HG03342 (cell line): ENCODE results near the gene MAML2.

Experiments used
- ATAC-seq: cut with Tn5 transposase; IDR thresholded peaks from one replicate; pipeline ENCODE4 v1.9.1; 2021; ENCODE audit warnings: mild to moderate bottlenecking, moderate library complexity; ENCODE audit not compliant: unreplicated experiment

MAML2 gene

DNA sequence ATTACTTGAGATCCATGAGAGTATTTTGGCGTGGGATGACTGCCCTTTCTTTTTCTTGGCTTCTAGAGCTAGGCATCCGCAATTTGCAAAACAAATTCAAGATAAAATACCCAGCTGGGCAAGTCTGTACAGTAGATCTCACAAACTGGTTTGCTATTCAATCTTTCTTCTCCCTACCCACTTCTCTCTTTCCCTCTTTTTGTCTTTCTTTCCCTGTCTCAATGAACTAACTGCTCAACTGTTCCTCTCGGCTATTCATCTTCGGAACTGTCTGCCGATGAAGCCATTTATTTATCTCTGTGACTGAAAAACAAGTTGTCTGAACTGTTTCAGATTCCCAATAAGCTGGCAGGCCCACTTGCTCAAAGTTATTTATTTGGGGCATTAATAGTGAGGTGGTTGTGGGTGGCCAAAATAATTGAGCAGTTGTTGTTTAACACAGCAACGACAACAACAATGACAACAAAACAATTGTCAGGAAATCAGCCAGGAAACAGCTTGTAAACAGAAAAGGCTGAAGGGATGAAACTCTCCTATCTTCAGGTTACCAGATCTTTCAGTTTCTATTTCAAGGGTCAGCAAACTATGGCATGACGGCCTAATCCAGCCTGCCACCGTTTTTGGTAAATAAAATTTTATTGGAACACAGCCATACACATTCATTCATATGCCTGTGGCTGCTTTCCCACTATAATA, 343.1 kb downstream of the MAML2 start:
- no peak for ATAC-seq

DNA sequence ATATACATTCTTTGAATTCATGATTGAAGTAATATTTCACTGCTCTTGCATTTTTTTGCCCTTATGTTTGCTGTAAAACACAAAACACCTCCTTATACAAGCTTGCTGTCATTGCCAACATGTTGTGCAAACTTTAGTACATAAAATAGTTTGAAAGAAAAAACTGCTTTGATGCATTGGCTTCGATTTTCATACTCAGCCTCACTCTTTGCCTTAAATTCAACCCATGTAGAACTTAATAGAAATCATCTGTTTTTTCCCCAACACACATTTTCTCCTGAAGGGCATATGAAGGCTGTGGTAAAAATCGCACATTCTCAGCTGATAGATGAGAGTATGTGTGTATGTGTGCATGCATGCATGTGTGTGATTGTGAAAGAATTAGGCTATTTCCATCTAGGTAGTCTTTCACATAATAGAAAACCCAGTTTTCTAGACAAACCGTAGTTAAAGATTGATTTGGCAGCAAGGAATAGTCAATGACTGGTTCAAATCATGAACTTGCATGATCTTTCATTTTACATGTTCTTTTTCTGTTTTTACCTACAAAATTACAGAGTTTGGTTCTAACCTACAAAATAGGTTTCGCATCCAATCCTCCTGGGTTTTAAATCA, 346.3 kb downstream of the MAML2 start:
- no peak for ATAC-seq

GRCh38 chr11:95994329-95994728, 348.7 kb downstream of the MAML2 start:
- no peak for ATAC-seq

GRCh38 chr11:95993438-95994298, 349.3 kb downstream of the MAML2 start:
- ATAC-seq, result no peak

DNA sequence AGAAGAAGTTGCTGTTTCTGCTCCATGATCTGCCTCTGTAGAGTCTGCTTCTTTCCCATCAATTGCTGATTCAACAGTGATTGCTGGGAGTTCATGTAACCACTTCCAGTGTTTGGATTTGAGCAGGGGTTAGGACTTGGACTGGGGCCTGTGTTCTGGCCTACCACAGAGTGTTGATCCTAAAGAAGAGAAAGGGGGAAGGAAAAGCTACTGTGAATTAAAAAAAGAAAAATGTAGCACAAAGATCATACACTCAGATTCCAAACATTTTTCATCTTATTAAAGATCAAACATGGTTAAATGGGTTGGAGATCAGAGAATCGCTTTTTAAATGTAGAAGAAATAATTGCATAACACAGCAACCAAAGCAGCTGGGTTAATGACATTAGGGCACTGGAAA, 351.4 kb downstream of the MAML2 start:
- no peak for ATAC-seq

GRCh38 chr11:95991101-95991500, 351.9 kb downstream of the MAML2 start:
- no peak for ATAC-seq

- ATAC-seq, result no peak
Measured at GRCh38 chr11:95989780-95990179, 353.2 kb downstream of the MAML2 start.

GRCh38 chr11:95989076-95989605, 353.9 kb downstream of the MAML2 start:
- ATAC-seq, result no peak

- no peak for ATAC-seq
Measured at GRCh38 chr11:95985174-95985808, 357.7 kb downstream of the MAML2 start.

- no peak for ATAC-seq
Measured at GRCh38 chr11:95984072-95984471, 358.9 kb downstream of the MAML2 start.

DNA sequence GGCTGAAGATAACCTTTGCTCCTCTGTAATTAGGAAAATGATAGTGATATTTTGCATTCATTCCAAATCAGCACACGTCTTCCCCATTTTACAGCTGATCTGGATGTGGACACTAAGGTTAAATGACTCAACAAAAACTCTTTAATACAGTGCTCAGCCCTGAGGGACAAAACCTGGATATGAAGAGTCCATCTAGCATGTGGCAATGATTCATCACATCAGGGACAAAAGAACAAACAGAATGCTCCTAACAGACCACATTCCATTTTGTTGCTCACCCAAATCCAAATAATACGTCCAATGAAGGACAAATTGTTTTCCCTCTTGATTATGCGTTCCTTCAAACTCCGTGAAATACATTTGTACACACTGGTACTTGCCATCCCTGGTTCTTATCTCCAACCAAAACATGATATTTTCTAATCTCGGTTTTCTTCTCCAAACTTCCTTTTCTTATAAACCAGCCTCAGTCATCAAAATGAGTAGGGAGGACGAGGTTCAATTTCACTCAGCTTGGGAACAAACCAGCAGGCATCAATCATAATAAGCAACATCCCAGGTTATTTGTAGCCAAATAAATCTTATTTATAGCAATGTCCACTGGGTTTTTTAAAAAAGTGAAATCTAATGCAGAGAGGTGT, 365.3 kb downstream of the MAML2 start:
- no peak for ATAC-seq

- no peak for ATAC-seq
Measured at GRCh38 chr11:95976550-95976949, 366.4 kb downstream of the MAML2 start.

DNA sequence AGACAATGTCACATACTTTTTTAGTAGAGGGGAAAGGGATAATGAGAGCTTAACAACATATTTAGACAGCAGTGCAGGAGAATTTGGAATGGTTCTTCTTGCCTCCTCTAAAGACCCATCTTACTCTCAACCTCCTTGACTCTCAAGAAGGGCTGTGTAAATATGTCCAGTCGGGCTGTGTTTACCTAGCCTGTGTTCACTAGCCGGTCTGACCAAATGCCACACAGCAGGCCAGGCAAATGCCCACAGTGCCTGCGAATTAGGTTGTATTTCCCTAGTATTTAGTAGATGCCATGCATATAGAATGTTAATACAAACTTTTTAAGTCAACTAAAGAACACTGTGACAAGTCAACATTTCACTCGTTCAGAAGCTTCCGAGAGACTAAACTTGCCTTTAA, 367.7 kb downstream of the MAML2 start:
- ATAC-seq, result no peak

DNA sequence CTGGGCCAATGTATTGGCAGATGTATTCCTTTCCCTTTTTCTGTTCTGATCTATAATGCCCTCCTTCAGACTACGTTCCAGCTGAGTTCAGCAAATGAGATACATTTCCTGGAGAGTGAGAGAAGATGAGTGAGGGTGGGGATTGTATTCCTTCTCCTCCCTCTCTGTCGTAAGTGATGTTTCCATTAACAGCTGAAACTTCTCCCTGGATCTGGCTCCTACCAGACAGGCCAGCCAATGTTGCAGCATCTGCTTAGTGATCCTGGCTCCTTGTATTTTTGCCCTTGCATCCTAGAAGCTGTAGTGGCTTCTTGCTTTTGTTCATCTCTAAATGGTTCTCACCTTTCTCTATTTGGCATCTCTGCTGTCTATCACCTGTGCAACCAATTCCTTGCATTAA, 370.9 kb downstream of the MAML2 start:
- ATAC-seq, result no peak

DNA sequence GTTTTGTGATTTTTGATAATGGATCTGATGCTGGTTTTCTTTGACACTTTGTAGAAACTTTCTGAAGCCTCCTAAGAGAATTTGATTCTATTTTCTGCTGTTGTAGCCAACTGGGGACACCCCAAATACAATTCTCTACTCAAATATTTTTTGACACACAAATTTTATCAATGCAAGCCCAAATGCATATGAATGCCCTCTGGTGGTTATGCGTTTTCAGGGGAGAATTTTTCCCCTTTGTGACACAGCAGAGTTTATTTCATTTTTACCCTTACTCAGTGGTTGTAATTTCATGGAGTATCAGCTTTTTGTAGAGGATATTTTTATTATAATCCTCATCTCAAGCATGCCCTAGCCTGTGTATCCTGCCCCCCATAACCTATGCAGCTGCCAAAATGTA, 374.4 kb downstream of the MAML2 start:
- ATAC-seq, result no peak

- ATAC-seq, result no peak
Measured at GRCh38 chr11:95964281-95964680, 378.7 kb downstream of the MAML2 start.

GRCh38 chr11:95961758-95962157, 381.2 kb downstream of the MAML2 start:
- no peak for ATAC-seq

DNA sequence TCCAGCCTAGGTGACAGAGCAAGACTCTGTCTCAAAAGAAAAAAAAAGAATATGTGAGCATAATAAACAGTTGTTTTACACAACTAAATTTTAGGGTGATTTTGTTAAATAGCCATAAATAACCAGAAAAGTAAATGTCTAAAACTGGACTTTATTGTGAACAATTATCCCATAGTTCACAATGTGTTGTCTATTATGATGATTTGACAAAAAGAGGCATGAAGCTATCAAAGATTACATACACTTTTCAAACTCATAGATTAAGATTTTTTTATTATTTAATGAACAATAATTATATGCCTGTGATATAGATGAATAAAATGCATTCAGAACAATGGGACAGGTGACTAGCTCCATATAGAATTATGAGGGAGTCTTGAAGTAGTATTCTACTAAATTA, 392.1 kb downstream of the MAML2 start:
- ATAC-seq, result no peak

- no peak for ATAC-seq
Measured at GRCh38 chr11:95948637-95949036, 394.4 kb downstream of the MAML2 start.

DNA sequence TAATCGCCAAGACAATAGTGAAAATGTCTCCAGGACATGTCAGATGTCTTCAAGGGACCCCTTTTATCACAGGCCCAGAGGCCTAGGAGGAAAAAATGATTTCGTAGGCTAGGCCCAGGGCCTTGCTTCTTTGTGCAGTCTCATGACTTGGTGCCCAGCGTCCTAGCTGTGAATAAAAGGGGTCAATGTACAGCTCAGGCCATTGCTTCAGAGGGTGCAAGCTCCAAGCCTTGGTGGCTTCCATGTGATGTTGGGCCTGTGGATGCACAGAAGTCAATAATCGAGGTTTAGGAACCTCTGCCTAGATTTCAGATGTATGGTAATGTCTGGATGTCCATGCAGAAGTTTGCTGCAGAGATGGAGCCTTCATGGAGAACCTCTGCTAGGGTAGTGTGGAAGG, 398.4 kb downstream of the MAML2 start:
- ATAC-seq, result no peak

- ATAC-seq, result no peak
Measured at GRCh38 chr11:95943546-95943945, 399.4 kb downstream of the MAML2 start.
